ENCODE results near the gene EEF1AKMT1.

DNA sequence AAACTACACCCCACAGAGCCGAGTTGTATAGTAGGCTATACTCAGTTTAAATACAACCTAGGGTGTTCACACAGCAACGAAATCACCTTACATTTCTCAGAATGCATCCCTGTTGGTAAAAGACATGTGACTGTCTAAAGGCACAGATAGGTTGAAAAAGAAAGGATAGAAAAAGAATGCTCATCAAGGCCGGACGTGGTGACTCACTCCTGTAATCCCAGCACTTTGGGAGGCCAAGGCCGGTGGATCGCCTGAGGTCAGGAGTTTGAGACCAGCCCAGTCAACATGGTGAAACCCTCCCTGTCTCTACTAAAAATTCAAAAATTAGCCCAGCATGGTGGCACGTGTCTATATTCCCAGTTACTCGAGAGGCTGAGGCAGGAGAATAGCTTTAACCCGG lies 74.0 kb downstream of the EEF1AKMT1 start:
- no peak for TF ChIP-seq EZH2 (IDR thresholded peaks at IDR 0.05)
- TF ChIP-seq POLR2AphosphoS5 (IDR thresholded peaks at IDR 0.05; ENCODE audit: borderline replicate concordance, low read depth, low read length), result no peak
